PFSK-1 (cell line): ENCODE measurements around the gene SLC39A11.

Source experiments
- FOXP2 ChIP-seq: optimal IDR thresholded peaks from 2 replicates; pipeline ENCODE3; 2011; ENCODE audit warnings: borderline replicate concordance, control low read depth, inconsistent platforms; ENCODE audit not compliant: insufficient read depth; ENCODE audit errors: extremely low read length, extremely low read depth
- POLR2AphosphoS5 ChIP-seq: IDR thresholded peaks from 2 replicates; pipeline ENCODE4 v1.6.1; 2012; ENCODE audit warnings: low read depth, mild to moderate bottlenecking, control low read depth, low read length, moderate library complexity
- SIN3A ChIP-seq: IDR thresholded peaks from 2 replicates; pipeline ENCODE4 v1.6.1; 2012; ENCODE audit warnings: mild to moderate bottlenecking, low read length, moderate library complexity, borderline replicate concordance; ENCODE audit not compliant: insufficient read depth
- TAF1 ChIP-seq: IDR thresholded peaks from 2 replicates; pipeline ENCODE4 v1.6.1; 2012; ENCODE audit warnings: low read length, control low read depth, borderline replicate concordance; ENCODE audit not compliant: insufficient read depth
- TF ChIP-seq, protein P1 (sequence below), 2 experiments: IDR thresholded peaks; 2 replicates each; pipeline versions ENCODE4 v1.6.1 to v1.8.0; 2011 to 2012; ENCODE audit warnings: low read depth in 2 of 2, low read length in 2 of 2, control low read depth in 1 of 2, inconsistent platforms in 1 of 2, mild to moderate bottlenecking in 1 of 2, moderate library complexity in 1 of 2; ENCODE audit not compliant: insufficient read depth in 1 of 2

SLC39A11 gene

DNA sequence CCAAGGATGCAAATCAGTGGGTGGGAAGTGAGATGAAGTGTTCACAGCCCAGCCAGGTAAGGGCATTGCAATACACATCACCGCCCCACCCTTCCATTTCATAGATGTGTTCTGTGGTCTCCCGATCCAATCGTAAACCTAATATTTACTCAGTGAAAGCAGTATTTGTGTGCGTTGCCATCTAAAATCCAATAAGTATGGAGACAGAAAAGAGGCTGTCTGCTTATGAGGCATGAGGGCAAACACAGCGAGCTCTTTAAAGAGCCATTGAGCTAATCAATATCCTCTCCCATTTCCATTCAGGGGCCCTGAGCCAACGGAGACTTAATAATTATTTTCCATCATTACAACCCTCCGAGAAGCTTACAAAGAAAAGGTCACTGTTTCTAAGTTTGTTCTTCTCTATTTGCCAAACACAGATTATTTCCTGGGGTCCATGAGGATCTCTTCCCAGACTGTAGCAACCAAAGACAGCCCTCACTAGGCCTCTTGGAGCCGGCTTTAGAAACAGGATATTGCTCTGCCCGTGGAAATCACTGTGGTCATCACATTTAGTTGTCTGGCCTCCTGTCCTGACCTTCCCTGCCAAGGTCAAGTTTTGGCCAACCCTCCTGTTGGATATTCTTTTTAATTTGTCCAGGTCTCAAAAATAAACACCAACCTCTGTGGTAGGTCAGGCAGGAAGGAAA lies 120.1 kb downstream of the SLC39A11 start:
- no peak for TF ChIP-seq SIN3A
- no peak for TF ChIP-seq FOXP2
- TF ChIP-seq, protein P1, sequence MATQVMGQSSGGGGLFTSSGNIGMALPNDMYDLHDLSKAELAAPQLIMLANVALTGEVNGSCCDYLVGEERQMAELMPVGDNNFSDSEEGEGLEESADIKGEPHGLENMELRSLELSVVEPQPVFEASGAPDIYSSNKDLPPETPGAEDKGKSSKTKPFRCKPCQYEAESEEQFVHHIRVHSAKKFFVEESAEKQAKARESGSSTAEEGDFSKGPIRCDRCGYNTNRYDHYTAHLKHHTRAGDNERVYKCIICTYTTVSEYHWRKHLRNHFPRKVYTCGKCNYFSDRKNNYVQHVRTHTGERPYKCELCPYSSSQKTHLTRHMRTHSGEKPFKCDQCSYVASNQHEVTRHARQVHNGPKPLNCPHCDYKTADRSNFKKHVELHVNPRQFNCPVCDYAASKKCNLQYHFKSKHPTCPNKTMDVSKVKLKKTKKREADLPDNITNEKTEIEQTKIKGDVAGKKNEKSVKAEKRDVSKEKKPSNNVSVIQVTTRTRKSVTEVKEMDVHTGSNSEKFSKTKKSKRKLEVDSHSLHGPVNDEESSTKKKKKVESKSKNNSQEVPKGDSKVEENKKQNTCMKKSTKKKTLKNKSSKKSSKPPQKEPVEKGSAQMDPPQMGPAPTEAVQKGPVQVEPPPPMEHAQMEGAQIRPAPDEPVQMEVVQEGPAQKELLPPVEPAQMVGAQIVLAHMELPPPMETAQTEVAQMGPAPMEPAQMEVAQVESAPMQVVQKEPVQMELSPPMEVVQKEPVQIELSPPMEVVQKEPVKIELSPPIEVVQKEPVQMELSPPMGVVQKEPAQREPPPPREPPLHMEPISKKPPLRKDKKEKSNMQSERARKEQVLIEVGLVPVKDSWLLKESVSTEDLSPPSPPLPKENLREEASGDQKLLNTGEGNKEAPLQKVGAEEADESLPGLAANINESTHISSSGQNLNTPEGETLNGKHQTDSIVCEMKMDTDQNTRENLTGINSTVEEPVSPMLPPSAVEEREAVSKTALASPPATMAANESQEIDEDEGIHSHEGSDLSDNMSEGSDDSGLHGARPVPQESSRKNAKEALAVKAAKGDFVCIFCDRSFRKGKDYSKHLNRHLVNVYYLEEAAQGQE (IDR thresholded peaks at IDR 0.05; ENCODE audit: insufficient read depth in 1 of 2, low read depth in 2 of 2, low read length in 2 of 2) = no peak
- TF ChIP-seq TAF1 = no peak
- no peak for TF ChIP-seq POLR2AphosphoS5

DNA sequence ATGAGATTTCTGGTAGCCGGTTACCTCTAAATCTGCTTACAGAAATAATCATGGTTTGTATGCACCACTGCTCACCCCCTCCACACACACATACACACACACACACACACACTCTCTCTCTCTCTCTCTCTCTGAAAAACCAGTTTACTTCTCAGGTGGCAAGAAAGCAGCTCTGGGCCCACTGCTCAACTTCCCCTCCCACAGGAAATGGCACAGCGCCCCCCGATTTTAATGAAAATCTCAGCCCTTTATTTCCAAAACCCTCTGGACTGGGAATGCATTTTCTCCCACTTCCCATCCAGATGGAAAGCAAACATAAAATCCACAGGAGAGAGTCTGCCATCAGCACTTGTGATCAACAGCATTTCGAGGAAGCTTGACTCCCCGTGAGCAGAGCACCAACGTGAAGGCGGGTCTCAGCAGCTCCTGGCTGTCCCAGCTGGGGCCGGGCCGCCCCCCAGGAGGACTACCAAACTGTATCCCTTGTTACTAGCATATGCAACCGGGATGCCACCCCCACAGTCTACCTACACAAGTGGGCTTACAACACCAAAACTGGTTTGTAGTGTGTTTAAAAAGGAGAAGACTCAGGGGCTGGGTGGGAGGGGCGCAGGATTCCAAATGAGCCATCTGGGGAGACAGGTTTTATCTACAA lies 121.1 kb downstream of the SLC39A11 start:
- TF ChIP-seq TAF1 (no peak), POLR2AphosphoS5 (no peak), FOXP2 (no peak), SIN3A (no peak)
- TF ChIP-seq, protein P1 (IDR thresholded peaks at IDR 0.05; ENCODE audit: insufficient read depth in 1 of 2, low read depth in 2 of 2, low read length in 2 of 2) = no peak

DNA sequence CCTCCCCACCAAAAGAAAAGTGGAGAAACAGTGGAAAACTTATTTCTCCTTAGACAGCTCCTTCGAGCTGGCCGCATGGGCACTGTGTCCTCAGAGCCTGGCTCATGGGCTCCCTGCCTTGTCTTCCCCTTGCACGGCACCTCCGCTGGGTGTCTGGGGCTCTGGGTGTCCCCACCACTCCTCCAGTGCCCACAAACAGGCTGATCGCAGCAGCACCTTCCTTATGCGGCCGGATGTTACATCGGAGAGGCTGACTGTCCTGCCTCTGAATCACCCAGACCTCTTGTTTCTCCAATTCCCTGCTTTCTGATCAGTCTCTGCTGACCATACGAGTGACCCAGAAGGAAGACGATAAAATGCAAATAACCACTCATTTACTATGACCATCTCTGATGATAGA lies 121.7 kb downstream of the SLC39A11 start:
- TF ChIP-seq TAF1 (no peak), FOXP2 (no peak), SIN3A (no peak), POLR2AphosphoS5 (no peak)
- TF ChIP-seq, protein P1 (IDR thresholded peaks at IDR 0.05; ENCODE audit: insufficient read depth in 1 of 2, low read depth in 2 of 2, low read length in 2 of 2) = no peak

DNA sequence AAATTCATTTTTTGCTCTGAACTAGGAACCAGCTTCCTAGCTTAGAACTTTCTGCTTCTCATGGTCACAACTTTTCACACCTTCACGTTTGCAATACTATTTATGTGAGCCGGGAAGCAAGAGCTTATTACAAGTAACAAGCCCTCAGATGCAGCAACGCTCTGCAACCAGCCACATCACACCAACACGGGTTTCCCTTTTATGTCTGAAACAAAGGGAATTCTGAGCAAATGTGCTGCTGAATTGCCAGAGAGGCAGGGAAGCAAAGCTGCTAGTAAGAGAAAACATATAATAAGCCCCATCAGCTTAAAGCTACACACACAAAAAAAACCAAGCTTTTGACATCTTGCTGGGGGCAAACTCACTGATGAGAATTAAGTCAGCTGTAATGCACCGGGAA lies 122.2 kb downstream of the SLC39A11 start:
- TF ChIP-seq FOXP2 = no peak
- no peak for TF ChIP-seq TAF1
- TF ChIP-seq, protein P1 (IDR thresholded peaks at IDR 0.05; ENCODE audit: insufficient read depth in 1 of 2, low read depth in 2 of 2, low read length in 2 of 2) = no peak
- no peak for TF ChIP-seq POLR2AphosphoS5
- no peak for TF ChIP-seq SIN3A
